Left ventricle myocardium inferior (tissue), 1 donor: ENCODE results near the gene LCN1. TPM values are rescaled to one million over a fixed set of nuclear protein-coding genes. Genes with fewer than 3 reads are reported as not detected.
"Not testable (repeated sequence)": the region's sequence is repeated elsewhere in the genome, so short reads cannot be mapped to it uniquely, and the experiment has no call there.

Experiments
- DNase-seq: peaks from one replicate; pipeline ENCODE4 v3.0.0-alpha.2; 2020
- H3K27ac ChIP-seq: fragments of 200-600 bp; replicated peaks from 2 replicates; pipeline ENCODE4 v1.8.0; 2021
- H3K27me3 ChIP-seq: fragments of 200-600 bp; 2 replicates; pipeline ENCODE4 v1.8.0; 2021; ENCODE audit warnings: low read depth
- H3K36me3 ChIP-seq: fragments of 200-600 bp; 2 replicates; pipeline ENCODE4 v1.8.0; 2021
- H3K4me1 ChIP-seq: fragments of 200-600 bp; 2 replicates; pipeline ENCODE4 v1.8.0; 2021
- H3K4me3 ChIP-seq: fragments of 200-600 bp; 2 replicates; pipeline ENCODE4 v1.8.0; 2021; ENCODE audit warnings: mild to moderate bottlenecking, moderate library complexity
- H3K9me3 ChIP-seq: fragments of 200-600 bp; replicated peaks from 2 replicates; pipeline ENCODE4 v1.8.0; 2021
- intact Hi-C: fragments of 100-400 bp; cut with micrococcal nuclease; formaldehyde crosslinking; loops from one replicate; pipeline ENCODE4 v1.11.0; 2022
- total RNA-seq: library from RNA; stranded (reverse); fragmentation: NEBNext Ultra II Directional; extraction: Animal tissue kit (Norgen Biotek cat#: 25700); gene quantifications from one replicate; pipeline ENCODE4 v1.2.1, GENCODE V29; 2021
- TF ChIP-seq, protein P1 (sequence below): fragments of 200-600 bp; IDR thresholded peaks from 2 replicates; pipeline ENCODE4 v1.8.0; 2021; ENCODE audit warnings: antibody characterized with exemption, mild to moderate bottlenecking, borderline replicate concordance
- donor health status: DM: no; HTN: yes; CAD: no; lungs with severe emphysema.

Gene LCN1
- total RNA-seq, 1 donor from 2014 or later = not detected

DNA sequence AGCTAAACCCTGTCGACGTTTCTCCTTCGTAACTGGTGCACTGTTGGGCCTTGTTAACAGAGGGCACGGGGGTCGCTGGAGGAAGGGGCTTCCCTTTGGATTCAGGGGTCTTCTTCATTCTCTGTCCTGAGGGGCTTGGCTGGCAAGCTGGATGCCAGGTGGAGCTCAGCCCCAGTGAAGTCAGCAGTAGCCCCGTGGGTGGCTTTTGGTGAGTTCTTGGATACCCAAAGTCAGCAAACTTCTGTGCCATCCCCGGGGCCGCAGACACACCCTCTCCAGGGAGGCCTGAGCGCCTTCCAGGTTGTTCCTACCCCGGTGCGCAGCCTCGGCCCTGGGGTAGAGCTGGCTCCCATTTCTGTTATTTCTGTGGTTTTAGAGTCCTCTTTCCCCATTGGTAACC lies 12.4 kb downstream of the LCN1 start:
- intact Hi-C loops = no loop called here
- Histone ChIP-seq H3K4me3 (no peak overlapping the region), H3K36me3 (no peaks in the 10 kb centered on the region), H3K27me3 (peaks cover 41% of the 10 kb centered on the region), H3K9me3 (no peaks in the 10 kb centered on the region), H3K27ac (no peak overlapping the region), H3K4me1 (no peaks in the 10 kb centered on the region)
- TF ChIP-seq, protein P1, sequence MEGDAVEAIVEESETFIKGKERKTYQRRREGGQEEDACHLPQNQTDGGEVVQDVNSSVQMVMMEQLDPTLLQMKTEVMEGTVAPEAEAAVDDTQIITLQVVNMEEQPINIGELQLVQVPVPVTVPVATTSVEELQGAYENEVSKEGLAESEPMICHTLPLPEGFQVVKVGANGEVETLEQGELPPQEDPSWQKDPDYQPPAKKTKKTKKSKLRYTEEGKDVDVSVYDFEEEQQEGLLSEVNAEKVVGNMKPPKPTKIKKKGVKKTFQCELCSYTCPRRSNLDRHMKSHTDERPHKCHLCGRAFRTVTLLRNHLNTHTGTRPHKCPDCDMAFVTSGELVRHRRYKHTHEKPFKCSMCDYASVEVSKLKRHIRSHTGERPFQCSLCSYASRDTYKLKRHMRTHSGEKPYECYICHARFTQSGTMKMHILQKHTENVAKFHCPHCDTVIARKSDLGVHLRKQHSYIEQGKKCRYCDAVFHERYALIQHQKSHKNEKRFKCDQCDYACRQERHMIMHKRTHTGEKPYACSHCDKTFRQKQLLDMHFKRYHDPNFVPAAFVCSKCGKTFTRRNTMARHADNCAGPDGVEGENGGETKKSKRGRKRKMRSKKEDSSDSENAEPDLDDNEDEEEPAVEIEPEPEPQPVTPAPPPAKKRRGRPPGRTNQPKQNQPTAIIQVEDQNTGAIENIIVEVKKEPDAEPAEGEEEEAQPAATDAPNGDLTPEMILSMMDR = no peak
- DNase-seq = no peak

DNA sequence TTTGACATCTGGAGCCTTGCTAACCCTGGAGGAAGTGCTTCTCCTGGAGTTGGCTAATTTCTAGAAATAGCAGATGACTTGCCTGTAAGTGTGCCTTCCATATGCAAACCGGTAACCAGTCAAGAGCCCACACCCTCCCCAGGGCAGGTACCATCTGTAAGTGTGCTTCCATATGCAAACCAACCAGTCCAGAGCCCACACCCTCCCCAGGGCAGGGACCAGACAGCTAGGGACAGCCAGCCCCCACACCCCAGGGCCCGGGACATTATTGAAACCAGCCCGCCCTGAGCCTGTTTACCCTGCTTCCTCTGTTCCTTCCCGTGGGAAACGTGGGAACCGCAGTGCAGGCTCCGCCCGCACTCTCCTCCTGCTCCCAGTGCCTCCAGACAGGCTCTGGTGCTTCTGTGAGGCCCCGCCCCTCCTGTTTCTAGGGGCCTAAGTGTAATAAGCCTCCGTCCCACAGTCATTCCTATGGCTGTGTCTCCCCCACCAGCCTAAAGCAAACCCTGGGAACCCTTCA lies 13.0 kb downstream of the LCN1 start:
- H3K4me3 ChIP-seq, H3K9me3 ChIP-seq, H3K4me1 ChIP-seq, intact Hi-C loops, H3K36me3 ChIP-seq, DNase-seq, H3K27ac ChIP-seq: not testable (repeated sequence)
- peaks cover 45% of the 10 kb centered on the region for H3K27me3 ChIP-seq

DNA sequence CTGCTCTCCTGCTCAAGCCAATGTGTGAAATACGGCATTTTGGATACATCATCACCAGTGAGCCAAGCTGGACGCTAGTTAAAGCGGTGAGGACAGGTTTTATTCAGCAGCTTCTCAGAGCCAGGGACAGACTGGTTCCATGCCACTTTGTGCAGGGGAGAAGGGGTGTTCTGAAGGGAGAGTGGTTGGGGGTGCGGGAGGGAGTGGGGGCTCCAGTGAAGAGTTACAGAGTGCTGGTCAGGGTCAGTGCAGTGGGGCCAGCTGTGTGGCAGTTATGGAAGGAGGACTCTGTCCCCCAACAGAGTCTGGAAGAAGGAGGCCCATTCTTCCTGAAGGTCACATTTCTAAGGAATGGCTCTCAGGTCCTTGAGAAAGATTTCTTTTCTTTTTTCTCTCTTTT lies 13.6 kb downstream of the LCN1 start:
- H3K9me3 ChIP-seq, H3K27ac ChIP-seq, DNase-seq, H3K4me1 ChIP-seq, H3K36me3 ChIP-seq, H3K4me3 ChIP-seq, intact Hi-C loops: not testable (repeated sequence)
- H3K27me3 ChIP-seq = peaks cover 51% of the 10 kb centered on the region

DNA sequence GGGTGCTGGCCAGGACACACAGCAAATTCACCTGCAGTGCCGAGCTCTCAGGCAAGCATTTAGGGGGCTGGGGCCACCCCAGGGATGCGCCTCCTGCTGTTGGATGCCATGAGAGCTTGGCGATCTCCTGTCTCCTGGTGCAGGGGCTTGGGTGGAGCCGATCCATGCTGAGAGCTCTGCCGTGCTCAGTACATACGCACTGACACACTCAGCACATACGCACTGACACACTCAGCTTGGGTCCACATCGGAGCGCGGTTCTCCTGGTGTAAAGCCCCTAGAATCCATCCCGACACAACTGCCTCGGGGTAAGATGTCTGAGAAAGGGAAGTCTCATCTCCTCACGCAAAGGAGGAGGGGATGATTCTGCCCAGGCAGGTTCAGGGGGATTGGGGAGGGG lies 14.4 kb downstream of the LCN1 start:
- H3K4me1 ChIP-seq, H3K4me3 ChIP-seq, H3K27ac ChIP-seq, H3K9me3 ChIP-seq, DNase-seq, H3K36me3 ChIP-seq, intact Hi-C loops: not testable (repeated sequence)
- H3K27me3 ChIP-seq = peaks cover 45% of the 10 kb centered on the region

DNA sequence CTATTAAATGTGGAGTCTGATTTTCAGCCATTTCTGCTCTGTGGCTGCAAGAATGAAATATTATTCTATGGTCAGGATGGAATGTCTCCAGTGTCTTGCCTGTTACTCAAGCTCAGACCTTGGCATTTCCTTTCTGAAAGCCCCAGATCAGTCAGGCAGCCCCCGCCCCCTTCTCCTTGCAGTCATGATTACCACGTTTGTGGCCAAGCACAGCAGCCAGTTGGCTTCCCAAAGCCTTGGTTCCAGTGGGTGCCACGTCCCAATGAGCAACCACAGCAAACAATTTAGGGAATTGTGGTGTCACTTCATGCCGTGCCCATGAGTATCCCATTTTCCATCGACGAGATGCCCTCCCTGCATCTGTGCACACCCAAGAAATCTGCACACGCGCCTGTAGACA lies 15.0 kb downstream of the LCN1 start:
- TF ChIP-seq, protein P1 = no peak
- no peaks in the 10 kb centered on the region for H3K4me1 ChIP-seq
- no peaks in the 10 kb centered on the region for H3K36me3 ChIP-seq
- DNase-seq = no peak
- intact Hi-C loops = no loop called here
- no peak overlapping the region for H3K4me3 ChIP-seq
- H3K27ac ChIP-seq = no peak overlapping the region
- peaks cover 39% of the 10 kb centered on the region for H3K27me3 ChIP-seq
- no peaks in the 10 kb centered on the region for H3K9me3 ChIP-seq

DNA sequence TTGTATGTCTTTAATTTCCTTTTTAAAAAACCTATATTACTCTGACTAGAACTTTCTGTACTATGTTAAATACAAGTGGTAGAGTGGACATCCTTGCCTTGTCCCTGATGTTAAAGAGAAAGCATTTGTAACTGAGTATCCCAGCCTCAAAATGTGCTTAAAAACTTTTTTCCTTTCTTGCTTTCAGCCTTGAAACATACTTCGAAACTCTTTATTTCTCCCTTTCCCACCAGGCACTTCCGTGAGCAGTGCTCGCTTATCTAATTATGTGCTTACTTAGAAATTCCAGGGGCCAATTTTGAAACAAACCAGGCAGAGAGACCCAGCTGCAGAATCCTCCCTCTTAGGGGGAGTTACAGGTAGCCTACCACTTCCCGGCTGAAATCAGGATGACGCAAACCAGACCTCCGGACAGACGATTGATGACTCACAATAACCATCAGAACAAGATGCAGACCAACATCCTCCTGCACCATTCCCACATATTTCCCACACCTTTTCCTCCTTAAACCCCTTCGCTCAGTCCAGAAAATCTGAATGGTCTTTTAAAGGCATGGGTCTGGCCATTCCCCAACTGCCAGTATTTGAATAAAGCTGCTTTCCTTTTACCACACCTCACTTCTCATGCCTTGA lies 22.1 kb downstream of the LCN1 start:
- peaks cover 35% of the 10 kb centered on the region for H3K27me3 ChIP-seq
- DNase-seq, H3K9me3 ChIP-seq, H3K36me3 ChIP-seq, H3K27ac ChIP-seq, H3K4me1 ChIP-seq, intact Hi-C loops, H3K4me3 ChIP-seq: not testable (repeated sequence)

DNA sequence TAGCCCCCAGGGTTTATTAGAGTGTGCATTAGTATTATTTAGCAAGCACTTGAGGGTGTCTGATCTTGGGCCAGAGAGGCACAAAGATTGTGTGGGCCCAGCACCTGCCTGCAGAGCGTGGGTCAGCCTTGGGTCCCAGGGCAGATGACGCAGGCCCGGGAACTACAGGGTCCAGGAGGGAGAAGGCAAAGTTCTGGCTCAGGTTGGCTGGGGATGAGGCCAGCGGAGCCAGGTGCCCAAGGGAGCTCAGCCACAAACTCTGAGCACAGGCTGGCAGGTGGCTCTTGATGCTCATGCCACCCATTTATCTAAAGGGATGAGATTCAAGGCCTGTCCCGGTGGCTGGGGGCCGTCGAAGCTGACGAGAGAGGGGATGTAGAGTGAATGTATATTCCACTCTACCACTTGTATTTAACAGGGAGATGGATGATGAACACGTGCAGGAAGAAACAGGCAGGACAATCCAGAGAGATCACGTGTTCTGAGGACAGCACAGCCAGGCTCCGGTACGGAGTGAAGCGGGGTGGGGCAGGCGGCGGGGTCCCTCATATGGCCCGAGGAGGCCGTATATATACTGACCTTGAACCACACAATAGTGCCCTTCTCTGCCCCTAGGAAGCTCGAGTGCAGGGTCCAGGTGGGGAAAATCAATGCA lies 23.9 kb downstream of the LCN1 start:
- no peak overlapping the region for H3K4me3 ChIP-seq
- peaks cover 7% of the 10 kb centered on the region for H3K9me3 ChIP-seq
- H3K4me1 ChIP-seq = no peaks in the 10 kb centered on the region
- intact Hi-C loops = no loop called here
- TF ChIP-seq, protein P1 = no peak
- H3K36me3 ChIP-seq = no peaks in the 10 kb centered on the region
- peaks cover 21% of the 10 kb centered on the region for H3K27me3 ChIP-seq
- no peak overlapping the region for H3K27ac ChIP-seq
- no peak for DNase-seq

DNA sequence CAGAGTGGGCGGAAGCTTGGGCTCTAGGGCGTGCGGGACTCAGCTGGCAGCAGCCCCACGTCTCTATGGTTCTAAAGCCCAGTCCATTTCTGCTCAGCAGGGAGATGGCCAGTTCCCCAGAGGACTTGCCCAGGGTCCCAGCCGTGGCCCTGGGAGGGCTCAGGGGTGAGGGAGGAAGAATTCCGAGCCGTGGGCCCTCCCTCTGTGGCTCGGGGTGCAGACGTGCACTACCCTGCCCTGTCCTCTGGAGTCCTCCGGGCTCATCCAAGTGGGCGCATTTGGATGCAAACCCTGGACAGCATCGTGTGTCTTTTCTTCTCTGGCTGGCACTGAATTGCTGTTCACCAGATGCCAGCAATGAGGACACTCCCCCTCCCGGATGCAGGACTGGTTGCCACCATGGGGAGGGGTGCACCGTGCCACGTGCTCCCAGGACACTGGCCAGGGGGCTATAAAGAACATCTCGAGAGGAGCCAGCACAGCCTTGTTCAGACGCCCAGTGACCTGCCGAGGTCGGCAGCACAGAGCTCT lies 24.5 kb downstream of the LCN1 start, which contains the start of gene OBP2A:
Gene OBP2A, plus strand, starts transcription at position 481 of the 531 bp plus-strand sequence. CDS start 55 bp downstream, outside the sequence.
- H3K4me1 ChIP-seq, H3K4me3 ChIP-seq, DNase-seq, intact Hi-C loops, H3K36me3 ChIP-seq, H3K9me3 ChIP-seq, H3K27ac ChIP-seq: not testable (repeated sequence)
- H3K27me3 ChIP-seq = peaks cover 21% of the 10 kb centered on the region

DNA sequence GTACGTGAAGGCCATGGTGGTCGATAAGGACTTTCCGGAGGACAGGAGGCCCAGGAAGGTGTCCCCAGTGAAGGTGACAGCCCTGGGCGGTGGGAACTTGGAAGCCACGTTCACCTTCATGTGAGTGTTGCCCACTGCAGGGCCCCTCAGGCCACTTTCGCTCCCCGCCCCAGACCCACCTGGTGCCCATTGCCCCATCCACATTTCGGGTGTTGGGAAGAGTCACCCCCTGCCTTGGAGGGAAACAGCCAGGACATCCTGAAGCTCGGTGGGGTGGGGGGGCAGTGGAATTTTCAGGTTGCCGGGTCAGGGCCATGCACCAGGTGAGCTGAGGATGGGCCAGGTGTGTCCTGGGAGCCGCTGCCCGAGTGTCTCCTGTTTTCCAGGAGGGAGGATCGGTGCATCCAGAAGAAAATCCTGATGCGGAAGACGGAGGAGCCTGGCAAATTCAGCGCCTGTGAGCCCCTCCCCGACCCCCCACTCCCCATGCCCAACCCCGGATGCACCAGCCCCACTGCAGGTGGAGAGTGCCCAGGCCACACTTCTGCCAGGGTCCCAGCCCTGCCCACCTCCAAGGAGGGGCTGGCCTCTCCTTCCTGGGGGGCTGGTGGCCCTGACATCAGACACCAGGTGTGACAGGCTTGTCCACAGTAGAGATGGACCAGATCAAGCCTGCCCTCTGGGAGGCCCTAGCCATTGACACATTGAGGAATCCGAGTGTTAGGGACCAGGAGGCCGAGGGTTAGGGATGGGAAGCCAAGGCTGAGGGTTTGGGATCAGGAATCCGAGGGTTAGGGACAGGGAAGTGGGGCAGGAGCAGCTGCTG lies 25.8 kb downstream of the LCN1 start:
- H3K4me3 ChIP-seq, intact Hi-C loops, H3K9me3 ChIP-seq, H3K27ac ChIP-seq, DNase-seq, H3K4me1 ChIP-seq, H3K36me3 ChIP-seq: not testable (repeated sequence)
- peaks cover 18% of the 10 kb centered on the region for H3K27me3 ChIP-seq
